ENCODE measurements around the gene MAMLD1.

Gene MAMLD1

DNA sequence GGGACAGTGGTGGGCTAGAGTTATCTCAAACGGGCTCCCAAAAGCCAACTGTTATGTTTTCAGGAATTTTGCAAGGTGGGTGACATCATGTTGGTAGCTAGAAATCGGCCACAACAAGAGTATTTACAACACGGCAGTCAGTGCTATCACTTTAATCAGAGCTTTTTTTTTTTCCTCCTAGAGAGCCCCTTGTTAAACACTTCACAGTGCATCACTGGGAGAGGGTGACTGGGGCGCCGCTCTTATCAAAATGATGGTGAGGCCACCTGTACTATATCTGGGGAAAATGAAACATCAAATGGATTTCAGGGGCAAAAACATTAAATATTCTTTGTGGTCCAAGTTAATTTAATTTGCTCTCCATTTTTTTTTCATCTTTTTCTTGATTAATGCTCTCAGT is 44.9 kb downstream of the MAMLD1 start:
- no peak for DNase-seq

GRCh38 chrX:150408561-150408960 is 45.4 kb downstream of the MAMLD1 start:
- DNase-seq = no peak

DNA sequence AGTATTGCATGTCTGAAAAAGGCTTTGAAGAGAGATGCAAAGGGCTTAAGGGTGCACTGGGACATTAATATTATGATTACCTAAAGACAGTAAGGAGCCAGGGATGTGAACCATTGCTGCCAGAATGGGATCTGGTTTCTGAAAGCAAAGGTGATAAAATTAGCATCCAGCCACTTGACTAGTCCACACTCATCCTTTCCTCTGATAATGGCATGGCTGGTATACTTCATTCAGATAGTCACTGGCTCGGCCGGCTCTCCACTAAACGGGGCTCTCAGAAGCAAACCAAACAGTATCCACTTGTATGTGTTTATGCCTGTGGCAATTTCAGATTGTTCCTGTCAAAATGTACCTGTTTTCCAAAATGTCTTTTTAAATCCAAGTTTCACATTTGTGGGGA is 46.4 kb downstream of the MAMLD1 start:
- DNase-seq = no peak

GRCh38 chrX:150409964-150410363 is 46.8 kb downstream of the MAMLD1 start:
- no peak for DNase-seq

GRCh38 chrX:150410513-150410912 is 47.4 kb downstream of the MAMLD1 start:
- no peak for DNase-seq

- DNase-seq = no peak
These were observed 48.5 kb downstream of the MAMLD1 start for GRCh38 chrX:150411656-150412055.

- DNase-seq = no peak
These were observed 51.1 kb downstream of the MAMLD1 start for GRCh38 chrX:150414228-150414627.

GRCh38 chrX:150416469-150416868 is 53.4 kb downstream of the MAMLD1 start:
- DNase-seq = no peak

GRCh38 chrX:150421816-150422215 is 58.7 kb downstream of the MAMLD1 start:
- no peak for DNase-seq

- DNase-seq = no peak
These were observed 66.5 kb downstream of the MAMLD1 start for GRCh38 chrX:150429594-150429993.

DNA sequence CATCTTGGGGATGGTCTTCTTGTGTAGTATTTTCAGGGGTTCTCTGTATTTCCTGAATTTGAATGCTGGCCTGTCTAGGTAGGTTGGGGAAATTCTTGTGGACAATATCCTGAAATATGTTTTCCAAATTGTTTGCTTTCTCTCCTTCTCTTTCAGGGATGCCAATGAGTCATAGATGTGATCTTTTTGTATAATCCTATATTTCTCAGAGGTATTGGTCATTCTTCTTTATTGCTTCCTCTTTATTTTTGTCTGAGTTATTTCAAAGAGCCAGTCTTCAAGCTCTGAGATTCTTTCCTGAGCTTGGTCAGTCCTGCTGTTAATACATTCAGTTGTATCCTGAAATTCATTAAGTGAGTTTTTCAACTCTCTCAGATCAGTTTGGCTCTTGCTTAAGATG is 73.1 kb downstream of the MAMLD1 start:
- DNase-seq = no peak

DNA sequence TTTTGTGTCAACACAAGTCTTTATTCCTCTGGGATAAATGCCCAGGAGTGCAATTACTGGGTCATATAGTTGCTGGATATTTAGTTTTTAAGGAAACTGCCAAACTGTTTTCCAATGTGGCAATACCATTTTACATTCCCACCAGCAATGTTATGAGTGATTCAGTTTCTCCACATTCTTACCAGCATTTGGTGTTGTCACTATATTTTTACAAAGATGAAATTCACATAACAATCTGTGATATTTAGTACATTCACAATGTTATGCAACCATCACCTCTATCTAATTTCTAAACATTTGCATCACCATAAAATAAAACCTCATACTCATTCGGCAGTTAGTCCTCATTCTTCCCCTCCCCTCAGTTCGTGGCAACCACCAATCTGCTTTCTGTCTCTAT is 75.0 kb downstream of the MAMLD1 start:
- no peak for DNase-seq

DNA sequence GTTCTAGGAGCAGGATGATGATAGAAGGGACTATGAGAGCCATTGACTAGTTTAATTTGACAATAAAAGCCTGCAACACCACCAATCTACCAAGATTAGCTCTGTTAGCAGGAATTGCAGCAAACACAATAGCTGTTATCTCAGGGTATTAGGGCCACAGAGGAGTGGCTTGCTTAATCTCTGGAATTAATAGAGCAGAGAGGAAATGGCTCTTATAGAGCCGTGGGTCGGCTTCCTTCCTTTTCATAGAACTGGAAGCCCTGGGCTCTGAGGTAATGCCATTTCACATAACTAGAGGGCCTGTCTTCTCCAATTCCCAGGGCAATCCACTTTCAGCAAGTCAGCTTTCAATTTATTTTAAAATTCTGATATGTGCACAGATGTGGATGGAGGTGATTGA is 83.0 kb downstream of the MAMLD1 start:
- DNase-seq = no peak

GRCh38 chrX:150446995-150447394 is 83.9 kb downstream of the MAMLD1 start:
- no peak for DNase-seq

- no peak for DNase-seq
These were observed 86.2 kb downstream of the MAMLD1 start for GRCh38 chrX:150449313-150449712.

DNA sequence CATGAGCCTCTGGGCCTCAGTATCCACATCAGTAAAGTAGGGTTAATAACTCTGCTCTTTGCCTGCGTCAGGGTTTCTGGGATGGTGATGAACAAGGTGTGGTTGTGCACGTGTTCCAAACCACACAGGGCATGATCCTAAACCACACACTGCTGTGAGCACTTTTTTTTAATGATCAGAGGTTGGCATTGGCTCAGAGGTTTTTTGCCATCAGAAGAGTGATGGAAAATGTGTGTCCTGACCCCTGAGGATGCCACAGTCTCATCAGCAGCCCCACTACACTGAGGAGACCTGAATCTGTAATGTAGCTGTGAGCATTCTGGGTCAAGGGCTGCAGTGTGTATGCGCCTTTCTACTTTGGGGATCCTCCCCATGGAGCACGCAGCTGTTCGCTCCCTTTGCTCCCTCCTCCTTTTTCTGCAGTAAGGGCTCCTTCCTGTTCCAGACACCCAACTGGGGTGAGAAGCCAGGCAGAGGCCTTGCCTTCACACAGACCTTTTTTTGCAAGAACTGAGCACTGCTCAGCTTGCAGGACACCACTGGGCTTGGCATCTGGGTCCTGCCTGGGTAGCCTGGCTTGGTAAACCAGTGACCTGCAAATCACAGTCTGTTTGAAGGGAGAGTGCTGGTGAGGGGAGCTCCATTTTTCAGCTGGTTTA is 87.5 kb downstream of the MAMLD1 start:
- DNase-seq = no peak

GRCh38 chrX:150451953-150452352 is 88.8 kb downstream of the MAMLD1 start:
- DNase-seq = no peak

DNA sequence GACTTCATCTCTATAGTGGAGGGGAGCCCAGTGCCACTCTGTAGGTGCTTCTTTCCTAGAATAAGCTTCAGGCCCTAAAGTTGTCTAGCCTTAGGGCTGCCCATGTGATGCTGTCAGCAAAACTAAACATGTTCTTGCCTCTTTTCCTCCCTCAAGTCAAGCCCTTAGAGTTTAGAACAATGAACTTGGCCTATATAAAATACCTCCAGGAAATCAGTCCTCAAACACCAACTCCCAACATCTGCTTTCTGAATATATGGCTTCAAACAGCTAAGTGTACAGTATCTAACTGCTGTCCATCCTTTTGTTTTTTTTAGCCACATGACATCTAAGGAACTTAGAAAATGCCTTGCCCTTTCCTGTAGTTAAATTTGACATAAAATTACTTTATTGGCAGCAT is 91.0 kb downstream of the MAMLD1 start:
- no peak for DNase-seq

GRCh38 chrX:150454508-150455214 is 91.5 kb downstream of the MAMLD1 start:
- no peak for DNase-seq

DNA sequence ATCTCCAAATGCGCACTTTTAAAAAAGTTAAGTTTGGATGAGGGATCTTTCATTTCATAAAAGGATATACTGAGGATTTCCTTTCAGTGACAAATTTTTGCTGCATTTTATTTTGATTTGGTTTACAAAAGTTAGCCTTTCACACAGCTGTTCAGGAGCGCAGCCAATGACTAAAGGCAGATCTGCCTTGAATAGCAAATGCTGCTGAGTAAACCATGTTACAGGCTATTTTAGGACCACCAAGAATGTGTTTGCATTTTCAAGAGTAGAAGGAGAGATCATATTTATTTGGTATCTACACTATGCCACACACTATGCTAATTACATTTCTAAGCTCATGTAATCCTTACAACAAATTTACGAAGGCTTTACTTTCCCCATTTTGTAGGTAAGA is 92.1 kb downstream of the MAMLD1 start:
- DNase-seq = no peak

DNA sequence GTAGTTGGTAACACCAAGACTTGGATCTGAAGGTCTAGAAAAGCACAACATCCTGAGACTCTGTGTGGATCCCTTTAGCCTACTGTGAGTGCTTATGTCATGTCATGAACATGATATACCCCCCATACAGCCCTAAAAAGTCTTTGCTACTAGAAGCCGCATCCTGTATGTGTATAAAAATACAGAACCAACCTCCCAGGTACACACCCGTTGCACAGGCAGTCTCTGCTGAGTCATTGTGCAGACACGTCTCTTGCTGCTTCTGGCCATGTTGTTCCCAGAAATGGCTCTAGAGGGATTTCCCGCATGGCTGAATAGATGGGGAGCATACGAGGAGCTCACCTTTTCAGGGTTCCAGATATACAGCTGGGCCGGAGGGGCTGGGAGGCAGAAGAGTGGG is 93.3 kb downstream of the MAMLD1 start:
- DNase-seq = no peak

DNA sequence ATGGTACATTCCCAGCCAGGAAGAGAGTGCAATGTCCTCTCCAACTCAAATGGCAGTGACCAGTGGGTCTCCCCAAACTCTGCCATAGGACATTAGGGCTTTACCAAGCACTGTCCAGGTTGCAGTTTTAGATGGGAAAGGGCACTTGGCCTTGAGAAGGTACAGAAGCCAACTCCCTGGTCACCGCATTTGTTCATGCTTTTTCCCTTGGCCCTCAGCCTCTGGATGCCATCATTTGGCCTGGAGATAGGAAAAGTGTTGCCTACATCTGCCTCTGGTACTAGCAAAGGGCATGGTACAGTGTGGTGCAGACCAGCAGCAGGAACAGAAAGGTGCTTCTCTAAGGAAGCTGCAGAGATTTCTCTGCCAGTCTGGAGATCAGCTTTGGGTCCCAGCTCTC is 93.8 kb downstream of the MAMLD1 start:
- DNase-seq = no peak

DNA sequence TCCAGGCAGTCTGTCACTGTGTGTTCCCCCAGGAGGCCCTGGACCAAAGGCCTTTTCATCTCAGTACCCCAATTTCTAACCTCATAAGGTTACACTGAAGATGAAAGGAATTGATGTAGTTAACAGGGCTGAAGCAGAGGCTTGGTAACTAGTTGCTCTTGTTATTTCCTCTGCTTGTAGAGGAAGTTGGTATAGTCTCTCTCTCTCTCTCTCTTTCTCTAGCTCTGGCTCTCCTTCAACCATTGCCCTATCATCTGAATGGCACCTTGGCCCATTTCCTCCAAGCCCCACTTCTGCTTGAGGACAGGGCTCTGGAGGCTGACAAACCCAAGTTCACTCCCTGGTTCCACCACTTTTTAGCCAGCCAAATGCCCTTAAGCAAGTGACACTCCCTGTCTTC is 96.1 kb downstream of the MAMLD1 start:
- no peak for DNase-seq

GRCh38 chrX:150460063-150460462 is 96.9 kb downstream of the MAMLD1 start:
- DNase-seq = no peak

- no peak for DNase-seq
These were observed 97.7 kb downstream of the MAMLD1 start for GRCh38 chrX:150460781-150461180.
